H1 (cell line): ENCODE data around the gene FIZ1.

Experiments used
- EP300 ChIP-seq, 2 experiments: IDR thresholded peaks; 1 replicate in 1 of 2; 2 replicates in 1 of 2; pipeline ENCODE4 v1.6.1; 2011 to 2012; ENCODE audit warnings: low read depth in 2 of 2, low read length in 2 of 2, mild to moderate bottlenecking in 2 of 2, borderline replicate concordance in 1 of 2, inconsistent platforms in 1 of 2, moderate library complexity in 1 of 2
- POLR2A ChIP-seq, 2 experiments: IDR thresholded peaks; 1 replicate in 1 of 2; 2 replicates in 1 of 2; pipeline ENCODE4 v1.6.1; 2011; ENCODE audit warnings: low read depth in 2 of 2, low read length in 2 of 2, mild to moderate bottlenecking in 2 of 2; ENCODE audit errors: control extremely low read depth in 1 of 2
- RAD21 ChIP-seq, 2 experiments: IDR thresholded peaks in 1 of 2; conservative IDR thresholded peaks in 1 of 2; 2 replicates each; pipeline ENCODE4 v1.6.1; 2011; ENCODE audit warnings: low read depth in 2 of 2, low read length in 2 of 2, improper control_type of control experiment in 1 of 2, inconsistent platforms in 1 of 2, mild to moderate bottlenecking in 1 of 2, moderate library complexity in 1 of 2
- TAF1 ChIP-seq: IDR thresholded peaks from 2 replicates; pipeline ENCODE4 v1.6.1; 2011; ENCODE audit warnings: mild to moderate bottlenecking, low read depth, low read length
- TF ChIP-seq, protein P1 (sequence below), 3 experiments: IDR thresholded peaks; 1 replicate in 2 of 3; 2 replicates in 1 of 3; pipeline versions ENCODE4 v1.5.1 to v1.6.1; 2011; ENCODE audit warnings: low read length in 3 of 3, mild to moderate bottlenecking in 3 of 3, inconsistent platforms in 2 of 3, low read depth in 1 of 3, moderate library complexity in 1 of 3; ENCODE audit not compliant: insufficient read depth in 1 of 3; ENCODE audit errors: control extremely low read depth in 1 of 3
- TF ChIP-seq, protein P2 (sequence below): IDR thresholded peaks from 2 replicates; pipeline ENCODE4 v1.6.1; 2012; ENCODE audit warnings: inconsistent platforms

DNA sequence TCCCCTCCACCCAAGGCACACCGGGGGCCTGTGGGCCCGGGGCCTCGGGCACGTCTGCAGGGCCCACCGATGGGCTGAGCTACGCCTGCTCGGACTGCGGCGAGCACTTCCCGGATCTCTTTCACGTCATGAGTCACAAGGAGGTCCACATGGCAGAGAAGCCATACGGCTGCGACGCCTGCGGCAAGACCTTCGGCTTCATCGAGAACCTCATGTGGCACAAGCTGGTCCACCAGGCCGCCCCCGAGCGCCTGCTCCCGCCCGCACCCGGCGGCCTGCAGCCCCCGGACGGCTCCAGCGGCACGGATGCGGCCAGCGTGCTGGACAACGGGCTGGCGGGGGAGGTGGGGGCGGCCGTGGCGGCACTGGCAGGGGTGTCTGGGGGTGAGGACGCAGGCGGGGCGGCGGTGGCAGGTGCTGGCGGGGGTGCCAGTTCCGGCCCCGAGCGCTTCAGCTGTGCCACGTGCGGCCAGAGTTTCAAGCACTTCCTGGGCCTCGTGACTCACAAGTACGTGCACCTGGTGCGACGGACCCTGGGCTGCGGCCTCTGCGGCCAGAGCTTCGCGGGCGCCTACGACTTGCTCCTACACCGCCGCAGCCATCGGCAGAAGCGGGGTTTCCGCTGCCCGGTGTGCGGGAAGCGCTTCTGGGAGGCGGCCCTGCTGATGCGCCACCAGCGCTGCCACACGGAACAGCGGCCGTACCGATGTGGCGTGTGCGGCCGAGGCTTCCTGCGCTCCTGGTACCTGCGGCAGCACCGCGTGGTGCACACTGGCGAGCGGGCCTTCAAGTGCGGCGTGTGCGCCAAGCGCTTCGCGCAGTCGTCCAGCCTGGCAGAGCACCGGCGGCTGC lies 16.5 kb upstream of the FIZ1 start:
- TF ChIP-seq POLR2A (IDR thresholded peaks at IDR 0.05; ENCODE audit: control extremely low read depth in 1 of 2, low read depth in 2 of 2, low read length in 2 of 2): no peak
- no peak for TF ChIP-seq RAD21 (IDR thresholded peaks at IDR 0.05 in 1 of 2, conservative IDR thresholded peaks at IDR 0.05 in 1 of 2; ENCODE audit: low read depth in 2 of 2, low read length in 2 of 2)
- TF ChIP-seq, protein P1, sequence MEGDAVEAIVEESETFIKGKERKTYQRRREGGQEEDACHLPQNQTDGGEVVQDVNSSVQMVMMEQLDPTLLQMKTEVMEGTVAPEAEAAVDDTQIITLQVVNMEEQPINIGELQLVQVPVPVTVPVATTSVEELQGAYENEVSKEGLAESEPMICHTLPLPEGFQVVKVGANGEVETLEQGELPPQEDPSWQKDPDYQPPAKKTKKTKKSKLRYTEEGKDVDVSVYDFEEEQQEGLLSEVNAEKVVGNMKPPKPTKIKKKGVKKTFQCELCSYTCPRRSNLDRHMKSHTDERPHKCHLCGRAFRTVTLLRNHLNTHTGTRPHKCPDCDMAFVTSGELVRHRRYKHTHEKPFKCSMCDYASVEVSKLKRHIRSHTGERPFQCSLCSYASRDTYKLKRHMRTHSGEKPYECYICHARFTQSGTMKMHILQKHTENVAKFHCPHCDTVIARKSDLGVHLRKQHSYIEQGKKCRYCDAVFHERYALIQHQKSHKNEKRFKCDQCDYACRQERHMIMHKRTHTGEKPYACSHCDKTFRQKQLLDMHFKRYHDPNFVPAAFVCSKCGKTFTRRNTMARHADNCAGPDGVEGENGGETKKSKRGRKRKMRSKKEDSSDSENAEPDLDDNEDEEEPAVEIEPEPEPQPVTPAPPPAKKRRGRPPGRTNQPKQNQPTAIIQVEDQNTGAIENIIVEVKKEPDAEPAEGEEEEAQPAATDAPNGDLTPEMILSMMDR (IDR thresholded peaks at IDR 0.05; ENCODE audit: control extremely low read depth in 1 of 3, insufficient read depth in 1 of 3, low read depth in 1 of 3, low read length in 3 of 3): no peak
- no peak for TF ChIP-seq EP300 (IDR thresholded peaks at IDR 0.05; ENCODE audit: borderline replicate concordance in 1 of 2, low read depth in 2 of 2, low read length in 2 of 2)
- TF ChIP-seq, protein P2, sequence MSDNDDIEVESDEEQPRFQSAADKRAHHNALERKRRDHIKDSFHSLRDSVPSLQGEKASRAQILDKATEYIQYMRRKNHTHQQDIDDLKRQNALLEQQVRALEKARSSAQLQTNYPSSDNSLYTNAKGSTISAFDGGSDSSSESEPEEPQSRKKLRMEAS: no peak
- no peak for TF ChIP-seq TAF1
